ENCODE measurements around the gene YRDC.

GRCh38 chr1:37849480-37849879 is 41.5 kb upstream of the YRDC start:
- TF ChIP-seq CTCF (IDR thresholded peaks at IDR 0.05), result no peak
- TF ChIP-seq POLR2A (IDR thresholded peaks at IDR 0.05), result no peak

All from body of pancreas (tissue), 4 donors.